Testis (tissue), 3 donors: ENCODE results near the gene HIF3A. TPM values are rescaled to one million over a fixed set of nuclear protein-coding genes. Genes with fewer than 3 reads are reported as not detected.

Source experiments
- DNase-seq: peaks from one replicate; pipeline ENCODE4 v3.0.0-alpha.2; 2019
- H3K27ac ChIP-seq, 2 donors: fragments of 200-600 bp; sonication (generic); one replicate each; pipeline ENCODE4 v1.5.1; 2019
- H3K27me3 ChIP-seq: fragments of 200-600 bp; sonication (generic); one replicate; pipeline ENCODE4 v1.5.1; 2019
- H3K36me3 ChIP-seq: fragments of 200-600 bp; sonication (generic); one replicate; pipeline ENCODE4 v1.5.1; 2017; ENCODE audit warnings: low read depth; ENCODE audit errors: missing control alignments
- H3K4me1 ChIP-seq: fragments of 200-600 bp; sonication (generic); one replicate; pipeline ENCODE4 v1.5.1; 2019
- H3K4me3 ChIP-seq, 2 donors: fragments of 200-600 bp; sonication (generic); one replicate each; pipeline ENCODE4 v1.5.1; 2017 to 2019
- H3K9me3 ChIP-seq: fragments of 200-600 bp; sonication (generic); one replicate; pipeline ENCODE4 v1.5.1; 2017
- CTCF ChIP-seq, 3 experiments: fragments of 450-650 bp in 2 of 3; fragments of 200-600 bp in 1 of 3; sonication (generic) in 1 of 3; IDR thresholded peaks; one replicate each; pipeline ENCODE4 v1.5.1; 2016 to 2019; ENCODE audit warnings: antibody characterized with exemption in 3 of 3, mild to moderate bottlenecking in 2 of 3, moderate library complexity in 1 of 3
- POLR2A ChIP-seq: fragments of 450-650 bp; IDR thresholded peaks from one replicate; pipeline ENCODE4 v1.6.1; 2017; ENCODE audit warnings: antibody characterized with exemption, mild to moderate bottlenecking, moderate library complexity
- WGBS, 2 donors: methylation state at CpG; one replicate each; pipeline ENCODE4 v1.1.5; 2018; 5-methylcytosine and 5-hydroxymethylcytosine counted together
- intact Hi-C: fragments of 100-400 bp; cut with DNase I; formaldehyde crosslinking; loops from one replicate; pipeline ENCODE4 v1.15.1; 2023; ENCODE audit warnings: low total_unique reads
- polyA plus RNA-seq: library from polyadenylated mRNA; stranded (reverse); fragments of 350-450 nt; fragmentation: Illumina TruSeq; extraction: RNeasy Lipid Tissue Mini Kit (QIAGEN cat#74804); gene quantifications from one replicate; pipeline ENCODE4 v1.2.3, GENCODE V29; 2014; ENCODE audit warnings: low read depth, low replicate concordance; ENCODE audit not compliant: insufficient read depth
- total RNA-seq, 2 donors: library from RNA; depleted of rRNA; stranded (reverse); fragments of >200 nt; gene quantifications; one replicate each; pipeline ENCODE4 v1.2.3, GENCODE V29; 2016

The HIF3A gene
- total and polyA plus RNA-seq, 3 donors from 2014 or later: 3.8 to 105 (median 82.6) TPM

- H3K4me1 ChIP-seq: peaks cover 8% of the 10 kb centered on the region
- 37 to 46% methylated on average over 2 of the region's 2 CpGs for WGBS, 2 donors
- H3K9me3 ChIP-seq: no peaks in the 10 kb centered on the region
- no peak for DNase-seq
- intact Hi-C loops: no loop called here
- H3K27me3 ChIP-seq: no peaks in the 10 kb centered on the region
- H3K4me3 ChIP-seq: no peak overlapping the region
- peak overlapping the region; percentile 36 to 65 for H3K27ac ChIP-seq
- no peaks in the 10 kb centered on the region for H3K36me3 ChIP-seq
- no peak for TF ChIP-seq POLR2A
- no peak for TF ChIP-seq CTCF (IDR thresholded peaks at IDR 0.05)
Measured at GRCh38 chr19:46378268-46378667, 81.4 kb downstream of the HIF3A start.

DNA sequence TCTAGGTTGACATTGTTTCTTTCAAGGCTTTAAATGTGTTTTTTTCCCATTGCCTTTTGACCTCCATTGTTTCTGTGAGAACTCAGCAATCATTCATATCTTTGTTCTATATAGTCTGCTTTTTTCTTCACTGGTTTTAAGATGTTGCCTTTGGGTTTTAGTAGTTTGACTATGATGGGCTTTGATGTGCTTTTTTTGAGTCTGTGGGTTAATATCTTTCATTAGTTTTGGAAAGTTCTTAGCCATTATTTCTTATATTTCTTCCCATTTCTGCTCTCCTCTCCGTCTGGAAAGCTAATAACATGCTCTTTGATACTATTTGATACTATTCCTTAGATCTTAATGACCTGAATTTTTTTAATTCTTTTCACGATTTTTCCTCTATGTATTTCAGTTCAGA lies 83.8 kb downstream of the HIF3A start:
- TF ChIP-seq CTCF (IDR thresholded peaks at IDR 0.05) (no peak), POLR2A (no peak)
- WGBS, 2 donors: 53 to 68% methylated on average over 2 of the region's 2 CpGs
- H3K27ac ChIP-seq: no peak overlapping the region
- H3K4me3 ChIP-seq: no peak overlapping the region
- H3K36me3 ChIP-seq: no peaks in the 10 kb centered on the region
- DNase-seq: no peak
- no peaks in the 10 kb centered on the region for H3K27me3 ChIP-seq
- intact Hi-C loops: no loop called here
- H3K9me3 ChIP-seq: no peaks in the 10 kb centered on the region
- peaks cover 8% of the 10 kb centered on the region for H3K4me1 ChIP-seq

DNA sequence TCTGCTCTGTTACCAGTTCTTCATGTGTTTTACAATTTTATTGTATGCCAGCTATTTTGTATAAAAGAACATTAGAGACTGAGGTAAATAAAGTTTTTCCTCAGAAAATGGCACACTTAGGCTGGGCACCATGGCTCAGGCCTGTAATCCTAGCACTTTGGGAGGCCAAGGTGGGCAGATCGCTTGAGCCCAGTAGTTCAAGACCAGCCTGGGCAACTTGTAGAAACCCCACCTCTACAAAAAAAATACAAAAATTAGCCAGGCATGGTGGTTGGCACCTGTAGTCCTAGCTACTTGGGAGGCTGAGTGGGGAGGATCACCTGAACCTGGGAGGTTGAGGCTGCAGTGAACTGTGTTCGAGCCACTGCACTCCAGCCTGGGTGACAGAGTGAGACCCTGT lies 84.5 kb downstream of the HIF3A start:
- Histone ChIP-seq H3K27ac (no peak overlapping the region), H3K36me3 (no peaks in the 10 kb centered on the region), H3K27me3 (no peaks in the 10 kb centered on the region), H3K4me3 (no peak overlapping the region), H3K9me3 (no peaks in the 10 kb centered on the region), H3K4me1 (peaks cover 8% of the 10 kb centered on the region)
- no peak for TF ChIP-seq POLR2A
- TF ChIP-seq CTCF (IDR thresholded peaks at IDR 0.05): no peak
- 98 to 100% methylated on average over 2 of the region's 2 CpGs for WGBS, 2 donors
- intact Hi-C loops: no loop called here
- DNase-seq: no peak

- TF ChIP-seq CTCF (IDR thresholded peaks at IDR 0.05) (no peak), POLR2A (no peak)
- Histone ChIP-seq H3K27ac (no peak overlapping the region), H3K27me3 (no peaks in the 10 kb centered on the region), H3K36me3 (no peaks in the 10 kb centered on the region), H3K9me3 (no peaks in the 10 kb centered on the region), H3K4me1 (peaks cover 8% of the 10 kb centered on the region), H3K4me3 (no peak overlapping the region)
- intact Hi-C loops: no loop called here
- DNase-seq: no peak
- WGBS, 2 donors: 89 to 90% methylated on average over 15 of the region's 15 CpGs
Measured at GRCh38 chr19:46381756-46382345, 85.0 kb downstream of the HIF3A start.

GRCh38 chr19:46383171-46383815 lies 86.5 kb downstream of the HIF3A start:
- Histone ChIP-seq H3K9me3 (no peaks in the 10 kb centered on the region), H3K36me3 (no peaks in the 10 kb centered on the region), H3K4me1 (no peaks in the 10 kb centered on the region), H3K4me3 (no peak overlapping the region), H3K27me3 (no peaks in the 10 kb centered on the region), H3K27ac (no peak overlapping the region)
- TF ChIP-seq CTCF (IDR thresholded peaks at IDR 0.05) (no peak), POLR2A (no peak)
- no peak for DNase-seq
- WGBS, 2 donors: 84 to 87% methylated on average over 22 of the region's 23 CpGs
- intact Hi-C loops: no loop called here
